ENCODE data around the gene SH3YL1. TPM values are rescaled to one million over a fixed set of nuclear protein-coding genes. Genes with fewer than 3 reads are reported as not detected.
"Not testable (repeated sequence)": the region's sequence is repeated elsewhere in the genome, so short reads cannot be mapped to it uniquely, and the experiment has no call there.

Gene SH3YL1
- total RNA-seq, 1 donor from 2014 or later = 33.3 TPM

DNA sequence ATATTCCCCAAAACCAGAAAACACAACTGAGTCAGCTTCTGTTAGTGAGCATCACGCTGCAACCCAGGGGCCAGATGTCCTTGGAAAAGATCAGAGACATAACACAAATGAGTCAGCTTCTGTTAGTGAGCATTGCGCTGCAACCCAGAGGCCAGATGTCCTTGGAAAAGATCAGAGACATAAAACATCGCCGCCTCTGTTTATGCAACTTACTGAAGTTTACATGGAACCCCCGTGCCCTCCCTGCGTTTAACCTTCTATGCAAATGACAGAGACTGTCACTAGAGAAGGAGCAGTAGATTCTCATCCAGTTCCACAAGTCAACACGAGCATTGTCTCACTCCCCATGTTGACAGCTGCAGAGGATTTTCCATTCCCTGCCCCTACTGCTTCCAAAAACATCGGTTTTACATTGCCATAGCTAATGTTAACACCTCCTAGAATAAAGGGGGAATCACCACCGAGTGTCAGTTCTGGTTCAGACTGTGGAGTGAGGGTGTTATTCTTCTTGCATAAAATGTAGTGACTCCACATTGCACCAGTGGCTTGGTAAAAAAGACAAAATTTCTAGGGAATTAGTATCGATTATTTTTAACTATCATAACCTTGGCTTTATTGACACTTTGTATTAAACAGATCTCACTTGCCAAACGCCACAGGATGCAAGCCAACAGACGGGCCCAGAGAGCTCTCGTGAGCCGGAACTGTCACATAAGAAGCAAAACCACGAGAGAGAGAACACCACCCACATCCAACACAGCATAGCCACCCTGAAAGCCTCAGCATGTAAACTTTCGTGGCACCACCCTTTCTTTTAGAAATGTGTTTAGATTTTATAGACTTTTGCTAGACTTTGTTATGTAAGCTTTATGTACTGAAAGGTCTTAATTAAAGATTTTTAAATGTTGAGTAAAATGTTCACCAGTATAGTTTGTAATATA, 87.7 kb downstream of the SH3YL1 start:
- ChIA-PET CTCF (no interaction called here), POLR2A (no interaction called here)
- no peaks in the 10 kb centered on the region for H3K9me3 Mint-ChIP-seq
- H3K27me3 Mint-ChIP-seq = no peaks in the 10 kb centered on the region
- H3K4me1 Mint-ChIP-seq = no peaks in the 10 kb centered on the region
- no peak for ATAC-seq (ENCODE audit: low read depth)
- no peaks in the 10 kb centered on the region for H3K36me3 Mint-ChIP-seq (ENCODE audit: low read depth)
- intact Hi-C loops (cut with micrococcal nuclease) = no loop called here
- no peak overlapping the region for H3K4me3 Mint-ChIP-seq
- TF ChIP-seq CTCF (IDR thresholded peaks at IDR 0.05) = no peak
- no peak overlapping the region for H3K27ac Mint-ChIP-seq
- no peak for DNase-seq

DNA sequence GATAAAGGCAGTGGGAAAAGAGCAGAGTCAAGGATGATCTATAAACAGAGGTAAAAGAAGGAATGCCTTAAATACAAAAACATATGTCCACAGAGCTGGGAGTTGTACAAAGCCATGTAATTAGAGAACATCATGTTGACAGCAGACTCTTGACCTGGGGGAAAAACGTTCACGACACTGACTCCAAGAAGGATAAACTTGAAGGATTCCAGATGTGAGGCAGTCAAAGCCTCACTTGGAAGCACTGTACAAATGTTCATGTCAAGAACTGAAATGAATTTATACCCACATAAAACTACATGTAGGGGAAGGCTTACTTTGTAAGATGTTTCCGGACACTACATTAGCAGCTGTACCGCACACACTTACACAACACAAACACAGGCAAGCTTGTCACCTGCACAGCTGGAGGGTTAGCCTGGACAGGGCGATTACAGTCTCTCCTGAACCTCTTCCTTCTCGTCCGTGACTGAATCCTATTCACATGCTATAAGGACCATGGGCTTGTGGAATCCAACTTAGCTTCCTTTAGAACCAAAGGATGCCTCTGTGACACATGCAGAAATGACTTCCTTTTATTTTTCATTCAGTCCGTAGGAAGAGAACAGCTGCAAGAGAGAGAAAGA, 88.6 kb downstream of the SH3YL1 start:
- peaks cover 4% of the 10 kb centered on the region for H3K27me3 Mint-ChIP-seq
- ATAC-seq (ENCODE audit: low read depth) = no peak
- H3K36me3 Mint-ChIP-seq (ENCODE audit: low read depth) = no peaks in the 10 kb centered on the region

GRCh38 chr2:172120-172519, 91.7 kb downstream of the SH3YL1 start:
- H3K27ac Mint-ChIP-seq; H3K27me3 Mint-ChIP-seq; DNase-seq; H3K4me1 Mint-ChIP-seq; POLR2A ChIA-PET; H3K9me3 Mint-ChIP-seq; CTCF ChIA-PET; intact Hi-C loops (cut with micrococcal nuclease); H3K36me3 Mint-ChIP-seq (ENCODE audit: low read depth); ATAC-seq (ENCODE audit: low read depth); H3K4me3 Mint-ChIP-seq: not testable (repeated sequence)

More for the DNA sequence above, 88.6 kb downstream of the SH3YL1 start:
- Mint-ChIP-seq H3K9me3 (no peaks in the 10 kb centered on the region), H3K4me1 (no peaks in the 10 kb centered on the region), H3K27ac (no peak overlapping the region), H3K4me3 (no peak overlapping the region)
- intact Hi-C loops (cut with micrococcal nuclease) = no loop called here
- ChIA-PET CTCF (no interaction called here), POLR2A (no interaction called here)
- DNase-seq = no peak
- TF ChIP-seq CTCF (IDR thresholded peaks at IDR 0.05) = no peak

DNA sequence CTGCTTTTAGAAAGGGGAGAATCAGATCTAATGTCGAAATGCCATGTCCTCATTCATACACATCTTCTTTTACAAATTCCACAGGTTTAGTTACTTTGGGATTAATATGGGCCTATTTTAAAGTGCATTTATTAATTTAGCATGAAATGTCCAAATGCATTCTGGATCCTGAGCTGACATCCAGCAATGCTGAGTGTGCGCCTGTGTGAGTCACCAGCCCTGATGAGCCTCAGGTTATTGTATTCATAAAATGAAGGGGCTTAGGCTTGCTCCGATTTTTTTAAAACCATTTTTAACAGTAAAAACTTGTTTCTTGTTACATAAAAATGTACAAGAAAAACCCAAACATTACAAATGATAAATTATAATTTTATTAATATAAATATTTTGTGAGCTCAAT, 94.1 kb downstream of the SH3YL1 start:
- H3K4me3 Mint-ChIP-seq = no peak overlapping the region
- H3K36me3 Mint-ChIP-seq (ENCODE audit: low read depth) = no peaks in the 10 kb centered on the region
- no peaks in the 10 kb centered on the region for H3K9me3 Mint-ChIP-seq
- no peaks in the 10 kb centered on the region for H3K4me1 Mint-ChIP-seq
- intact Hi-C loops (cut with micrococcal nuclease) = no loop called here
- ATAC-seq (ENCODE audit: low read depth) (no peak), DNase-seq (no peak)
- POLR2A ChIA-PET = no interaction called here
- TF ChIP-seq CTCF (IDR thresholded peaks at IDR 0.05) = no peak
- H3K27ac Mint-ChIP-seq = no peak overlapping the region
- CTCF ChIA-PET = no interaction called here
- peaks cover 13% of the 10 kb centered on the region for H3K27me3 Mint-ChIP-seq

Other genes with a start within 250 kb of the SH3YL1 start
- 0.18 TPM in 1 of 2 replicates, not detected in the other for gene FAM110C, start 217.5 kb downstream of the SH3YL1 start, total RNA-seq
- 80.1 and 81.8 TPM in 2 replicates for gene ACP1, start 915 bp upstream of the SH3YL1 start, total RNA-seq
- gene ALKAL2, start 24.1 kb upstream of the SH3YL1 start, total RNA-seq = not detected in 2 replicates